ENCODE results near the gene SMIM15.

DNA sequence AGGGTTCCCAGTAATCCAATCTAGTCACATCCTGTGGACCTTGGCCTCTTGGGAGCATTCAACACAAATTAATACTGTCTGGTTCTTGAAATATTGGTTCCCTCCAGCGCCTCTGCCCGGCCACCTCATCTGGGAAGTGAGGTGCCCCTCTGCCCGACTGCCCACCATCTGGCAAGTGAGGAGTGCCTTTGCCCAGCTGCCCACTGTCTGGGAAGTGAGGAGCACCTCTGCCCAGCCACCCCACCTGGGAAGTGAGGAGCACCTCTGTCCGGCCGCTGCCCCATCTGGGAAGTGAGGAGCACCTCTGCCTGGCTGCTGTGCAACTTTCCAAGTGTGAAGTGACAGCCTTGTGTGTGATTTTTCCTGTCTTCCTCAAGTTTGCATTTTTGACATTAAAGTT lies 42.7 kb upstream of the SMIM15 start:
- TF ChIP-seq POLR2AphosphoS5 (IDR thresholded peaks at IDR 0.05; ENCODE audit: low read depth, low read length) (no peak), SIN3A (IDR thresholded peaks at IDR 0.05; ENCODE audit: borderline replicate concordance, insufficient read depth, low read length) (no peak)
